ENCODE measurements around the gene TMC1.

DNA sequence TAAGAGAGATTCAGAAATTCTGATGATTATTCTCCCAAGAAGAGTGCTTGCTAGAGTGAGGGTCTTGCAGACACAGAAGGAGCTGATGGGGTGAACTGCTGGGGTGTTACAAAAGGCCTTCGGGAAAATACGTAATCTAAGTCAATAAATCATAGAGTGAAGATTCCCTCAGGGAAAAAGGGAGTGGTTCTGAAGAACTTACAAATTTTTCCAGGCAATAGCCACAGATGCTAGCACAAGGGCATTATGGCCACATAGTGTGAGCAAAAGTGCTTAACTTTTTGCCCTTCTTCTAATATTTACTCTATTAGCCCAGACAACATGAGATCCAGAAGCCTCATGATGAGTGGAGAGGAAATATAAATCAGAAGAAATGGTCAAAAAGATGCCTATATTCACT, 137.3 kb downstream of the TMC1 start:
- TF ChIP-seq JUNB (IDR thresholded peaks at IDR 0.05) (no peak), EHMT2 (IDR thresholded peaks at IDR 0.05; ENCODE audit: low read depth) (no peak), CEBPB (IDR thresholded peaks at IDR 0.05) (no peak), CTCF (IDR thresholded peaks at IDR 0.05) (no peak), EP300 (IDR thresholded peaks at IDR 0.05) (no peak)

Data from A549 (cell line).